ENCODE results near the gene SAA1.

Gene SAA1

GRCh38 chr11:18230859-18231258 is 35.2 kb upstream of the SAA1 start:
- no peak for DNase-seq (ENCODE audit: low read depth in 2 of 2)
- TF ChIP-seq CTCF (IDR thresholded peaks at IDR 0.05; ENCODE audit: low read depth, low read length), result no peak
- H3K4me3 ChIP-seq (replicated peaks in 1 of 2; ENCODE audit: low read depth in 2 of 2, low read length in 2 of 2), result no peak overlapping the region

GRCh38 chr11:18233912-18234311 is 32.2 kb upstream of the SAA1 start:
- no peak overlapping the region for H3K4me3 ChIP-seq (replicated peaks in 1 of 2; ENCODE audit: low read depth in 2 of 2, low read length in 2 of 2)
- DNase-seq (ENCODE audit: low read depth in 2 of 2), result no peak
- no peak for TF ChIP-seq CTCF (IDR thresholded peaks at IDR 0.05; ENCODE audit: low read depth, low read length)

GRCh38 chr11:18235394-18236334 is 30.4 kb upstream of the SAA1 start:
- no peak overlapping the region for H3K4me3 ChIP-seq (replicated peaks in 1 of 2; ENCODE audit: low read depth in 2 of 2, low read length in 2 of 2)
- peak in 1 of 2 donors; percentile 4 for DNase-seq (ENCODE audit: low read depth in 2 of 2)
- no peak for TF ChIP-seq CTCF (IDR thresholded peaks at IDR 0.05; ENCODE audit: low read depth, low read length)

GRCh38 chr11:18236664-18237356 is 29.3 kb upstream of the SAA1 start, which contains the start of gene SAA4:
SAA4 (minus strand) TSS chr11:18236802; CDS start chr11:18235926, 876 bp downstream.
- TF ChIP-seq CTCF (IDR thresholded peaks at IDR 0.05; ENCODE audit: low read depth, low read length), result no peak
- DNase-seq (ENCODE audit: low read depth in 2 of 2), result no peak
- no peak within 1 kb of the TSS for H3K4me3 ChIP-seq (replicated peaks in 1 of 2; ENCODE audit: low read depth in 2 of 2, low read length in 2 of 2)

- no peak for DNase-seq (ENCODE audit: low read depth in 2 of 2)
- TF ChIP-seq CTCF (IDR thresholded peaks at IDR 0.05; ENCODE audit: low read depth, low read length), result no peak
- H3K4me3 ChIP-seq (replicated peaks in 1 of 2; ENCODE audit: low read depth in 2 of 2, low read length in 2 of 2), result no peak overlapping the region
Measured at GRCh38 chr11:18239655-18240054, 26.4 kb upstream of the SAA1 start.

- peak; percentile 86 for DNase-seq (ENCODE audit: low read depth in 2 of 2)
- peak; percentile 97 for TF ChIP-seq CTCF (IDR thresholded peaks at IDR 0.05; ENCODE audit: low read depth, low read length)
Measured at GRCh38 chr11:18243783-18244362, 22.2 kb upstream of the SAA1 start.

More at GRCh38 chr11:18243783-18244362, 22.2 kb upstream of the SAA1 start:
- no peak overlapping the region for H3K4me3 ChIP-seq (replicated peaks in 1 of 2; ENCODE audit: low read depth in 2 of 2, low read length in 2 of 2)
